ENCODE measurements around the gene SETBP1.

DNA sequence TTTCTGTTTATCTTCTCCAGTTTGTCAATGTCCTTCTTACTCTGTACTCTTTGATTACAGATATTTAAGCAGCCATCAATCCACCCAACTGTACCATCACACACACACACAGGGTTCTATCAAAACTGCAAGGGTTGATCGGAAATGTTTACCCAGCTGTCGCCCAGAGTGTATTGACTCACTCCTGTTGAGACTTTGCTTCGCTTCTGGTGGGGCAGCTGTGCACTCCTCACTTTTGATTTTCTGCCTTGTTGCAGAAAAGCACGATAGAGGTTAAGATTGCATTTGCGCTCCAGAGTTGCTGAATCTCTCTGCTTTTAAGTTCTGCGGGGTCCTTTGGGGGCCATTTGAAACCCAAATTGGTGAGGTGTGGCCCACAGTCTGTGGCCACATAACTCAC, 216.2 kb downstream of the SETBP1 start:
- TF ChIP-seq CTCF (IDR thresholded peaks at IDR 0.05) (no peak), MAX (CRISPR knock-in tag; IDR thresholded peaks at IDR 0.05) (no peak), USF1 (CRISPR knock-in tag; IDR thresholded peaks at IDR 0.05) (no peak), CBFB (CRISPR knock-in tag; IDR thresholded peaks at IDR 0.05; ENCODE audit: low read depth) (no peak), ZNF532 (CRISPR knock-in tag; IDR thresholded peaks at IDR 0.05; ENCODE audit: borderline replicate concordance) (no peak)
